Measurements from ENCODE around the gene ST6GALNAC2.

Gene ST6GALNAC2

GRCh38 chr17:76529224-76530094 lies 56.2 kb downstream of the ST6GALNAC2 start (continued):
- no peak for TF ChIP-seq BCL11A (tag by site-specific recombination; IDR thresholded peaks at IDR 0.05; ENCODE audit: low read depth)
- no peak for TF ChIP-seq GFI1B (tag by site-specific recombination; IDR thresholded peaks at IDR 0.05)
- no peak for TF ChIP-seq ZNF138 (tag by site-specific recombination; IDR thresholded peaks at IDR 0.05; ENCODE audit: borderline replicate concordance)
- TF ChIP-seq MEIS1 (CRISPR knock-in tag; IDR thresholded peaks at IDR 0.05; ENCODE audit: borderline replicate concordance), result no peak
- no peak for TF ChIP-seq ZNF529 (tag by site-specific recombination; IDR thresholded peaks at IDR 0.05; ENCODE audit: insufficient replicate concordance)
- TF ChIP-seq ZNF426 (tag by site-specific recombination; IDR thresholded peaks at IDR 0.05), result no peak
- peak; percentile 41; the same call in 1 of the 2 replicates for TF ChIP-seq ZNF449 (tag by site-specific recombination; IDR thresholded peaks at IDR 0.05)
- no peak for TF ChIP-seq FEZF1 (tag by site-specific recombination; IDR thresholded peaks at IDR 0.05)
- no peak for TF ChIP-seq GLIS1 (tag by site-specific recombination; IDR thresholded peaks at IDR 0.05)
- TF ChIP-seq ZBTB49 (tag by site-specific recombination; IDR thresholded peaks at IDR 0.05; ENCODE audit: low read depth), result no peak
- TF ChIP-seq ZNF404 (tag by site-specific recombination; IDR thresholded peaks at IDR 0.05), result no peak
- TF ChIP-seq ZNF248 (tag by site-specific recombination; IDR thresholded peaks at IDR 0.05), result no peak
- TF ChIP-seq ZNF621 (tag by site-specific recombination; IDR thresholded peaks at IDR 0.05), result no peak
- no peak for TF ChIP-seq SCRT2 (tag by site-specific recombination; IDR thresholded peaks at IDR 0.05)
- TF ChIP-seq ZBTB26 (tag by site-specific recombination; optimal IDR thresholded peaks at IDR 0.05), result peak; percentile 21
- no peak for TF ChIP-seq AEBP2 (tag by site-specific recombination; IDR thresholded peaks at IDR 0.05; ENCODE audit: borderline replicate concordance)
- no peak for TF ChIP-seq ZNF571 (tag by site-specific recombination; IDR thresholded peaks at IDR 0.05)
- no peak for TF ChIP-seq ZNF558 (tag by site-specific recombination; IDR thresholded peaks at IDR 0.05)
- TF ChIP-seq ZNF211 (tag by site-specific recombination; IDR thresholded peaks at IDR 0.05; ENCODE audit: low read depth), result no peak
- peak; percentile 67 for TF ChIP-seq ZNF398 (tag by site-specific recombination; IDR thresholded peaks at IDR 0.05)
- TF ChIP-seq ZBTB6 (tag by site-specific recombination; IDR thresholded peaks at IDR 0.05), result no peak
- TF ChIP-seq ZNF416 (tag by site-specific recombination; IDR thresholded peaks at IDR 0.05), result no peak
- TF ChIP-seq KLF9 (tag by site-specific recombination; IDR thresholded peaks at IDR 0.05; ENCODE audit: low read depth), result no peak
- peak; percentile 52 for TF ChIP-seq ZBTB8A (tag by site-specific recombination; IDR thresholded peaks at IDR 0.05)
- TF ChIP-seq ZNF157 (tag by site-specific recombination; IDR thresholded peaks at IDR 0.05), result no peak
- no peak for TF ChIP-seq KLF7 (tag by site-specific recombination; IDR thresholded peaks at IDR 0.05; ENCODE audit: borderline replicate concordance)
- peak; percentile 8; the same call in 1 of the 2 replicates for TF ChIP-seq GLIS2 (tag by site-specific recombination; IDR thresholded peaks at IDR 0.05)
- TF ChIP-seq ZNF174 (tag by site-specific recombination; IDR thresholded peaks at IDR 0.05), result no peak
- peak; percentile 72 for TF ChIP-seq ZIC2 (tag by site-specific recombination; IDR thresholded peaks at IDR 0.05)
